GM21360 (cell line): ENCODE data around the gene SND1.

Source experiments
- ATAC-seq: cut with Tn5 transposase; IDR thresholded peaks from one replicate; pipeline ENCODE4 v1.9.1; 2021; ENCODE audit warnings: mild to moderate bottlenecking, moderate library complexity; ENCODE audit not compliant: unreplicated experiment

Gene SND1

GRCh38 chr7:128081351-128081750, 429.4 kb downstream of the SND1 start:
- ATAC-seq: no peak

- no peak for ATAC-seq
These were observed 429.8 kb downstream of the SND1 start for GRCh38 chr7:128081808-128082207.

GRCh38 chr7:128082431-128082830, 430.4 kb downstream of the SND1 start:
- no peak for ATAC-seq

- no peak for ATAC-seq
These were observed 433.1 kb downstream of the SND1 start for GRCh38 chr7:128084896-128085608.

GRCh38 chr7:128090492-128090891, 438.5 kb downstream of the SND1 start:
- ATAC-seq: no peak

- no peak for ATAC-seq
These were observed 439.1 kb downstream of the SND1 start for GRCh38 chr7:128091106-128091505.

- no peak for ATAC-seq
These were observed 440.2 kb downstream of the SND1 start for GRCh38 chr7:128092221-128092620.

- ATAC-seq: no peak
These were observed 441.9 kb downstream of the SND1 start for GRCh38 chr7:128093614-128094570.

GRCh38 chr7:128094686-128095085, 442.7 kb downstream of the SND1 start:
- no peak for ATAC-seq

- no peak for ATAC-seq
These were observed 445.3 kb downstream of the SND1 start for GRCh38 chr7:128097211-128097731.

GRCh38 chr7:128098629-128099028, 446.6 kb downstream of the SND1 start:
- ATAC-seq: no peak

- no peak for ATAC-seq
These were observed 447.2 kb downstream of the SND1 start for GRCh38 chr7:128099204-128099671.

GRCh38 chr7:128100225-128100948, 448.4 kb downstream of the SND1 start:
- no peak for ATAC-seq

- no peak for ATAC-seq
These were observed 449.1 kb downstream of the SND1 start for GRCh38 chr7:128100949-128101713.

GRCh38 chr7:128102490-128103291, 450.7 kb downstream of the SND1 start:
- no peak for ATAC-seq

- ATAC-seq: no peak
These were observed 451.6 kb downstream of the SND1 start for GRCh38 chr7:128103498-128104107.

- ATAC-seq: no peak
These were observed 452.2 kb downstream of the SND1 start for GRCh38 chr7:128104108-128104742.

GRCh38 chr7:128105228-128106022, 453.4 kb downstream of the SND1 start:
- no peak for ATAC-seq
